ENCODE data around the gene TBC1D22A. TPM values are rescaled to one million over a fixed set of nuclear protein-coding genes. Genes with fewer than 3 reads are reported as not detected.

The TBC1D22A gene
- polyA plus RNA-seq, 1 donor (not counting 4 experiments of a cell fraction or from before 2014, with no cell fraction given): 20.9 TPM

DNA sequence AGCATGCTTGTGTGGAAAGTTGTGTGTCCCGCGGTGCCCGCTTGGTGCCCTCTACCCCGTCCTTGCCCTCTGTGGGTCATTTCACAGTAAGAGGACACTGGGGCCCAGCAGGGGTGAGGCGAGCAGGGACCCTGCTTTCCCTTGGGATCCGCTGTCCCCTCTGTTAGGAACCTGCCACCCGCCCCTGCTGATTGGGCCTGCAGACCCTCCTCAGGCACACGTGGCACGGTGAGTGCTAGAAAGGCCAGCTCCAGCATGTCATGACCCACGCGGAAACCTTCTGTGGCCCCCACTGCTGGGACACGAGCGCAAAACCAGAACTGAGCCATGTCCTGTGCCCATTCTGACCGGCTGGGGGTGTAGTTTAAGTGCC is 353.1 kb downstream of the TBC1D22A start:
- no peak overlapping the region for H3K4me2 ChIP-seq (ENCODE audit: control insufficient read depth, extremely low read depth, insufficient read depth, low read depth, low read length)
- no peaks in the 10 kb centered on the region for H3K79me2 ChIP-seq (ENCODE audit: control insufficient read depth, insufficient read depth, low read length)
- peaks cover 0 to 7% of the 10 kb centered on the region in 2 experiments for H3K36me3 ChIP-seq (ENCODE audit: control insufficient read depth in 2 of 2, extremely low read depth in 1 of 2, insufficient read depth in 2 of 2, low read length in 2 of 2)
- no peaks in the 10 kb centered on the region for H3K9me3 ChIP-seq (ENCODE audit: control insufficient read depth, low read depth, low read length)
- no peaks in the 10 kb centered on the region for H3K27me3 ChIP-seq (ENCODE audit: control insufficient read depth, extremely low read depth, insufficient read depth, low read length)
- H3K9ac ChIP-seq (ENCODE audit: control insufficient read depth, extremely low read depth, insufficient read depth, low read length): no peak overlapping the region
- no peak overlapping the region for H2AFZ ChIP-seq (ENCODE audit: control insufficient read depth, low read length)
- no peak overlapping the region for H3K27ac ChIP-seq (ENCODE audit: control insufficient read depth, insufficient read depth, low read length)
- dilution Hi-C loops (cut with MboI; ENCODE audit: extremely low pct_ligation_motif_present, low sequenced_read_pairs): no loop called here
- TF ChIP-seq EZH2 (IDR thresholded peaks at IDR 0.05; ENCODE audit: low read length) (no peak), CTCF (optimal IDR thresholded peaks at IDR 0.05 in 1 of 3, IDR thresholded peaks at IDR 0.05 in 1 of 3, conservative IDR thresholded peaks at IDR 0.05 in 1 of 3; ENCODE audit: extremely low read depth in 1 of 3, insufficient read depth in 2 of 3, low read length in 3 of 3) (no peak)
- H4K20me1 ChIP-seq (ENCODE audit: control insufficient read depth, extremely low read depth, insufficient read depth, low read length): no peaks in the 10 kb centered on the region
- no peak overlapping the region for H3K4me3 ChIP-seq (ENCODE audit: control insufficient read depth in 2 of 3, extremely low read depth in 1 of 3, insufficient read depth in 2 of 3, low read depth in 1 of 3, low read length in 3 of 3)
- H3K9me1 ChIP-seq (ENCODE audit: control insufficient read depth, extremely low read depth, insufficient read depth, low read length): no peaks in the 10 kb centered on the region
- DNase-seq (ENCODE audit: low read depth, low spot score) (no peak), FAIRE-seq (no peak)
- H3K4me1 ChIP-seq (ENCODE audit: control insufficient read depth, extremely low read depth, insufficient read depth, low read length): no peaks in the 10 kb centered on the region

GRCh38 chr22:47115921-47116320 is 353.5 kb downstream of the TBC1D22A start:
- no peaks in the 10 kb centered on the region for H3K9me1 ChIP-seq (ENCODE audit: control insufficient read depth, extremely low read depth, insufficient read depth, low read length)
- H3K9me3 ChIP-seq (ENCODE audit: control insufficient read depth, low read depth, low read length): no peaks in the 10 kb centered on the region
- TF ChIP-seq CTCF (optimal IDR thresholded peaks at IDR 0.05 in 1 of 3, IDR thresholded peaks at IDR 0.05 in 1 of 3, conservative IDR thresholded peaks at IDR 0.05 in 1 of 3; ENCODE audit: extremely low read depth in 1 of 3, insufficient read depth in 2 of 3, low read length in 3 of 3) (no peak), EZH2 (IDR thresholded peaks at IDR 0.05; ENCODE audit: low read length) (no peak)
- no peaks in the 10 kb centered on the region for H3K4me1 ChIP-seq (ENCODE audit: control insufficient read depth, extremely low read depth, insufficient read depth, low read length)
- H3K27ac ChIP-seq (ENCODE audit: control insufficient read depth, insufficient read depth, low read length): no peak overlapping the region
- H3K27me3 ChIP-seq (ENCODE audit: control insufficient read depth, extremely low read depth, insufficient read depth, low read length): no peaks in the 10 kb centered on the region
- H2AFZ ChIP-seq (ENCODE audit: control insufficient read depth, low read length): no peak overlapping the region
- FAIRE-seq (no peak), DNase-seq (ENCODE audit: low read depth, low spot score) (no peak)
- no peaks in the 10 kb centered on the region for H4K20me1 ChIP-seq (ENCODE audit: control insufficient read depth, extremely low read depth, insufficient read depth, low read length)
- H3K36me3 ChIP-seq (ENCODE audit: control insufficient read depth in 2 of 2, extremely low read depth in 1 of 2, insufficient read depth in 2 of 2, low read length in 2 of 2): peaks cover 0 to 7% of the 10 kb centered on the region in 2 experiments
- no peak overlapping the region for H3K9ac ChIP-seq (ENCODE audit: control insufficient read depth, extremely low read depth, insufficient read depth, low read length)
- H3K4me2 ChIP-seq (ENCODE audit: control insufficient read depth, extremely low read depth, insufficient read depth, low read depth, low read length): no peak overlapping the region
- dilution Hi-C loops (cut with MboI; ENCODE audit: extremely low pct_ligation_motif_present, low sequenced_read_pairs): no loop called here
- H3K4me3 ChIP-seq (ENCODE audit: control insufficient read depth in 2 of 3, extremely low read depth in 1 of 3, insufficient read depth in 2 of 3, low read depth in 1 of 3, low read length in 3 of 3): no peak overlapping the region
- H3K79me2 ChIP-seq (ENCODE audit: control insufficient read depth, insufficient read depth, low read length): no peaks in the 10 kb centered on the region

All from keratinocyte (primary cell).